GM18517 (cell line): ENCODE results near the gene POC1B.

Experiments used
- ATAC-seq: cut with Tn5 transposase; IDR thresholded peaks from one replicate; pipeline ENCODE4 v1.9.1; 2021; ENCODE audit warnings: mild to moderate bottlenecking, moderate library complexity; ENCODE audit not compliant: unreplicated experiment

Gene POC1B

DNA sequence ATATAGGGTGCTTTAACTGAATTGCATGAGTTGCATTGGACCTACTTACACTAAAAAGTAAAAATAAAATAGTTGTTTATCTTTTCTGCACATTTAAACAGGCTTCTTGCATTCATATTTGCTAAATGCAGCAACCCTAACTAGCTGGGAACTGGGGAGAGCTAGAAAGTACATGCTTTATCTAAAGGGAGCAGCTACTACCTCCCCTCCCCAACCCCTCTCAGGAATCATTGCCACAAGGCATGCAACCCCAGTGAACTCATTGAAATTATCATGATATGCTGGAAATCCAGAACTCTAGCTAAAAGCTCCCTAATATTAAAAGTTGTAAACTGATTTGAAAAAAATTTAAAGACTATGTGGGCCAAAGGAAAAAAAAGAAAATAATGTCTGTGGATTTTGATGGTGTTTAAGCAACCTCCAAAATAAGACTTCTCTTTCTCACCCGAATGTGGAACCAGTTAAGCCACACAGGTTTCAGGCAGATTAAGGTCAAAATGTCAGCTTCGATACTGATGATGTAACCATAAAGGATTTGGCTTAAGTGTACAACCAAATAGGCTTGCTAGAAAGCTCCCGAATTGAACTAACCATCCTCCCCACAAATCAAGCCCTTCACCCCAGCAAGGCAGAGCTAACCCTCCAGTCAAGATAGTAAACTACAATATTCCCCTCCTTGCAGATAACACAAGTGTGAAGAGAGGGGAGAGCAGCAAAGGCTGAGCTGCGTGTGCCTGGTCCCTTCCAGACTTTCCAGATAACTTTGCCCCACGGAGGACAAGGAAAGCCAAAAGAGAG lies 13.8 kb upstream of the POC1B start:
- no peak for ATAC-seq

GRCh38 chr12:89538897-89539296 lies 13.1 kb upstream of the POC1B start:
- no peak for ATAC-seq

DNA sequence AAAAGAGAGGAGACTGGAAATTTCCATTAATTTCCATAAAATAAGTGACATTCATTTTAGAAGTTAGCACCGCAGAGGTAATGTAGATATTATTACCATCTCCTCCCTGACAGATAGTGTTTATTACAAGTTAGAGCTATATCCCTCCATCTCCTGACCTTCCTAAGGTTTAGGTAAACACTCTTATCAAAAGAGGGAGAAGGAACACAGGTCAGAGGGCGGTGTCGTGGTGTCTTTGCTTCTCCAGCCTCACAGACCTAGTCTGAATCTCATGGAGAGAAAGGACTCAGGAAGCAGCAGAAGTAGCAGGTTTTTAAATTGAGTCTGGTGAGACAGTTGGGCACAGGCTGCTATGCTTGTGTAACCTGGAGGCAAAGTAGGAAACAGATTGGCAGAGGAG lies 11.5 kb upstream of the POC1B start:
- ATAC-seq: no peak

- ATAC-seq: peak; percentile 34
These were observed 3.9 kb upstream of the POC1B start for GRCh38 chr12:89529738-89530137.

GRCh38 chr12:89528434-89528833 lies 2.6 kb upstream of the POC1B start:
- ATAC-seq: no peak

DNA sequence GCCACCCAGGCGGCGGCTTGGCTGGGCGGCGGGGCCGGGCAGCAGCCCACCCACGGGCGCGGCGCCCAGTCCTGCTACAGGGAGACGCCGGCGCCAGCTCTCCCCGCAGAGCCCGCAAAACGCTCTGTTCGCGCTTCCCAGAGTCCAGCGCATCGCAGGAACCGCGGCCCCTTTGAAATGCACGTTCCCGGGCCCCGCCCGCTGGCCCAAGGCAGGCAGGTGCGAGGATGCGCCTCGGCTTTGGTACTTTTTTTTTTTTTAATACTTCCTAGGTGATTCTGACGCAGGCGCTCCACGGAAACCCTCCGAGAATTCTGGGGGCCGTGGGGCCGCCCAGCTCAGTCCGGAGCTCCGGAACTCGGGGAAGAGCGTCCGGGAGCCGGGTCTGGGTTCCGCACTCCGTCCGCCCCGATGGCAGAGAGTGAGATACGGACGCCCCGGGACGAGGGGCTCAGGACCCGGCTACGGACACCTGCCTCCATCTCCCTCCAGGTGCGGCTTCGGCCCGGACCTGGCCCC lies 483 bp downstream of the POC1B start:
- peak; percentile 30 for ATAC-seq

GRCh38 chr12:89524541-89525304 lies 1.1 kb downstream of the POC1B start, which contains the start of gene GALNT4:
Gene GALNT4, minus strand, starts transcription at chr12:89524796. Its CDS starts 247 bp downstream, at chr12:89524549.
- ATAC-seq: peak; percentile 71

GRCh38 chr12:89523843-89524540 lies 1.9 kb downstream of the POC1B start:
- no peak for ATAC-seq

- no peak for ATAC-seq
These were observed 2.5 kb downstream of the POC1B start for GRCh38 chr12:89523393-89523792.

DNA sequence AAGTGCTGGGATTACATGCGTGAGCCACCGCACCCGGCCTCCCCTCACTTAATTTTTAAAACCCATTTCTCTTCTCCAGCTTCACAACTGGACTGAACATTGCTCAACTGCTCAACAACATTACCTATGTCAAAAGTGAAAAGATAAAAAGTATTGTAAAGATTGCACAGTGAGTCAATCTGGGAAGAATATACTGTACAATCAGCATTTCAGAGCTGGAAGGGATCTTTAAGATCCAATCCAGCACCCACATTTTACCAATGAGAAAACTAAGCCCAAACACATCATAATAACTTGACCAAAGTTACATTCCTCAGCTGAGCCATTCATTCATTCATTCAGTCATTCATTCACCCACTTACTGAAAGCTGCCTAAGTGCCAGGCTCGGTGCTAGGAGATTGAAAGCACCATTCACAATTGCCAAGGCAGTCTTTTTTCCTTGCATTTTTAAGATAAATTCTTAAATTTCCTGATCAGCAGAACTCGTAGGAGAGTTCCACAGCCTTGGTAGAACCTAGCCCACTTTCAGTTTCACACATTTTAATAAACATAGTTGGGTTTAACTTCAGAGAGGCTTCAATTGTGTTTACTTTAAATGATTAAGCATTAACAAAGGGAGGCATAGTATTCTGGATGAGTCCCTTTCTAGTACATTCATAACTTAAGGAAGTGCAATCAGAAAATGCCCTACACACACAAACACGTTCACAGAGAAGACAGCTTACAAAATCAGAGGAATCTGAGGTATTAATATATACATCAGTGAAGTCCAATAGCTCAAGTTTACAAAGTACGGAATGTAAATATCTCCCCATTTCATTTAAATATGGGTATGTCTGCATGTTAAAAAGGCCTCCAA lies 4.3 kb downstream of the POC1B start:
- ATAC-seq: no peak

DNA sequence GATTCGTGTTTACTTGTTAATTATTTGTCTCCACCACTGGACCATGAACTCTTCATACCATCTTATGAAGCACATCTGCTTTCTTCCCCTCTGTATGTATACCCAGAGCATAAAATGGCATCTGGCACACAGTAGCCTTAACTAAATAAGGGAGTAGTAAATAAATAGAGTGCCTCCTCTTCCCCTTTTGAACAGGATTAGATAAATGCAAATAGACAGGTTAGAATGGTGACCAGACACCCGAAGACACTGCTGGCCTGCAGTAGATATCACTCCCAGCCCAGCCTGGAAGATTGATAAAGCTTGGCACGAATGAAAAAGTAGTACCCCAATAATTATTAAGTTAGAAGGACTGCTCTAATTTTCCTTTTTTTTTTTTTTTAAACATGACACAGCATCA lies 8.1 kb downstream of the POC1B start:
- no peak for ATAC-seq

DNA sequence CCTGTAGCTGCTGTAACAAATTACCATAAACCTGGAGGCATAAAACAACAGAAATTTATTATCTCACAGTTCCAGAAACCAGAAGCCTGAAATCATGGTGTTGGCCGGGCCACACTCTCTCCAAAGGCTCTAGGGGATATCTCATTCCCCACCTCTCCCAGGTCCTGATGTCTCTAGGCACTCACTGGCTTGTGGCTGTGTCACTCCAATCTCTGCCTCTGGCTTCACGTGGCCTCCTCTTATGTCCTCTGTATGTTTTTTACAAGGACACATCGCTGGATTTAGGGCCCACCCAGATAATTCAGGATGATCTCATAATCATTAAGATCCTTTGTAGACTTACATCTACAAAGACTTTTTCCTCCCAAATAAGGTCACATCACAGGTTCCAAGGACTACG lies 9.2 kb downstream of the POC1B start:
- ATAC-seq: no peak

GRCh38 chr12:89514751-89515150 lies 11.1 kb downstream of the POC1B start:
- ATAC-seq: no peak

GRCh38 chr12:89513544-89513943 lies 12.3 kb downstream of the POC1B start:
- ATAC-seq: no peak

DNA sequence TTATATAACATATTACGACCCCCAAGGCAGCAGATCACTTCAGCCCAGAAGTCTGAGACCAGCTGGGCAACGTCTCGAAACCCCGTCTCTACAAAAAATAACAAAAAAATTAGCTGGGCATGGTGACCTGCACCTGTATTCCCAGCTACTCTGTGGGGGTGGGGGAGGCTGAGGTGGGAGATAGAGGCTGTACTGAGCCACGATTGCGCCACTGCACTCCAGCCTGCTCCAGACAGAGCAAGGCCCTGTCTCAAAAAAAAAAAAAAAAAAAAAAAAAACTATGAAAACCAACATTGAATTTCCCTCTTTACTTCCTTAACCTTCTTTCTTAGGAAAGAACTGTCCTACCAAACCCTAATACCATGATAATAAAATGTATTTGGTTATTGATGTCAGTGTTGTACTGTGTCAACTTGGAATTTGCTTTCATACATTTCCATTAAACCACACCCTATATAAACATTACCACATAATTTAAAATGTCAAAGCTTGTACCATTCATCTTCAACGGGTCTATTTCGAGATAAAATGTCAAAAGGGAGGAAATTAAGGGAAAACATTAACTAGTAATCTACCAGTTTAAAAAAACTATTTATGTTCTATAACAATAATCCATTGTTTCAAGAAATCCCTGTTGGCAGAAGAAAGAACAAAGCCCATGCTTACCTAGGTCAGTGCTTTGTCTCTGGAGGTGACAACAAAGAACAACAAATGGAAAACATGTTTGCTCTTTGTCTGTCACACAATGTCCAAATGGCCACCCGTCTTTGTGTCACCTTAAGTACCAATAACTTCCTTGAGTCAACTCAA lies 18.6 kb downstream of the POC1B start:
- no peak for ATAC-seq

- no peak for ATAC-seq
These were observed 19.8 kb downstream of the POC1B start for GRCh38 chr12:89506050-89506449.

DNA sequence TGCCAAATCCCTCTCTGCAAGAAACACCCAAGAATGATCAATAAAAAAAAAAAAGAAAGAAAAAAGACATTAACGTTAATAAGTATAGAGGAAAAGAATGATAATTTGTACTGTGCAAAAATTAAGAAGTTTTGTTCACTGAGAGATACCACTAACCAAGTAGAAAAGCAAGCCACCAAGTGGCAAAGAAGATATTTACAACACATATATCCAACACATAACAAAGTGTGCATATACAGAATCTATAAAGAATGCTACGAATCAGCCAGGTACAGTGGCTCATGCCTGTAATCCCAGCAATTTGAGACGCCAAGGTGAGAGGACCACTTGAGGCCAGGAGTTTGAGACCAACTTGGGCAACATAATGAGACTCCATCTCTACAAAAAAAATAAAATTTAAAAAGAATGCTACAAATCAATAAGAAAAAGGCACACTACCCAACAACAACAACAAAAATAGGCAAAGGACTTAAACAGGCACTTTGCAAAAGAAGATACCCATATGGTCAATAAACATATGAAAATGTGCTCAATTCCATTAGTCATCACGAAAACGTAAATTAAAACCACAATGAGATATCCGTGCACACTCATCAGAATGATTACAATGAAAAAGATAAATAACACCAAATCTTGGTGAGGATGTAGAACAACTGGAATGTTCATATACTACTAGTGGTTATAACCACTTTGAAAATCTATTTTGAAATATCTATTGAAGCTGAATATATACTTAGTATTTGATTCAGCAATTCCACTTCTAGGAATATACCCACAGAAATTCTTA lies 21.1 kb downstream of the POC1B start:
- ATAC-seq: no peak

- no peak for ATAC-seq
These were observed 24.1 kb downstream of the POC1B start for GRCh38 chr12:89501793-89502192.

DNA sequence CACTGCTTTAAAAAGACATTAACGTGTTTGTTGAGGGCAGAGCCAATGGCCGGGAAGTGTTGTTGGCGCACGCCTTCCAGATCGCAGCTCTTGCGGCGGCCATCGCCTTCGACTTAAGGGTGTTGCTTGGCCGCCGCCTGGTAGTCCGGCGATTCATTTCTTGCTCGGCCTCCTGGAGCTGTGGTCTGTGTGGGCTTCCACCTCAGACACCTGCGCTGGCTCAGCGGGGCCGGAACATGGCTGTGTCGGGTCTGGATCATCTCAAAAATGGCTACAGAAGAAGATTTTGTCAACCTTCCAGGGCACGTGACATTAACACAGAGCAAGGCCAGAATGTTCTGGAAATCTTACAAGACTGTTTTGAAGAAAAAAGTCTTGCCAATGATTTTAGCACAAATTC lies 26.0 kb downstream of the POC1B start:
- ATAC-seq: no peak
